Liver (tissue), 9 donors: ENCODE measurements around the gene HEPN1. TPM values are rescaled to one million over a fixed set of nuclear protein-coding genes. Genes with fewer than 3 reads are reported as not detected.

Experiments used
- DNase-seq: peaks from one replicate; pipeline ENCODE4 v3.0.0-alpha.2; 2017; ENCODE audit warnings: low spot score
- H3K27ac ChIP-seq, 2 donors: one replicate each; pipeline ENCODE4 v1.7.0; 2013; ENCODE audit warnings: inconsistent platforms in 2 of 2, low read length in 2 of 2, control low read depth in 1 of 2, low read depth in 1 of 2, mild to moderate bottlenecking in 1 of 2
- H3K27me3 ChIP-seq, 4 donors: one replicate each; pipeline versions ENCODE4 v1.6.1 to v1.7.0; 2013; ENCODE audit warnings: low read length in 3 of 4, inconsistent platforms in 1 of 4, mild to moderate bottlenecking in 1 of 4, moderate library complexity in 1 of 4; ENCODE audit not compliant: control insufficient read depth in 4 of 4, insufficient read depth in 4 of 4
- H3K36me3 ChIP-seq, 4 donors: one replicate each; pipeline versions ENCODE4 v1.6.1 to v1.7.0; 2013; ENCODE audit warnings: low read length in 3 of 4, mild to moderate bottlenecking in 3 of 4, low read depth in 1 of 4, moderate library complexity in 1 of 4; ENCODE audit not compliant: control insufficient read depth in 4 of 4, insufficient read depth in 3 of 4
- H3K4me1 ChIP-seq, 4 donors: one replicate each; pipeline versions ENCODE4 v1.6.1 to v1.7.0; 2013; ENCODE audit warnings: low read length in 3 of 4, mild to moderate bottlenecking in 3 of 4, moderate library complexity in 1 of 4; ENCODE audit not compliant: control insufficient read depth in 4 of 4, insufficient read depth in 4 of 4
- H3K4me3 ChIP-seq, 3 donors: one replicate each; pipeline versions ENCODE4 v1.6.1 to v1.7.0; 2013; ENCODE audit warnings: low read length in 3 of 3, control low read depth in 1 of 3, low read depth in 1 of 3, mild to moderate bottlenecking in 1 of 3
- H3K9ac ChIP-seq, 2 donors: one replicate each; pipeline ENCODE4 v1.7.0; 2013; ENCODE audit warnings: low read length in 2 of 2, mild to moderate bottlenecking in 2 of 2, moderate library complexity in 2 of 2, control low read depth in 1 of 2, low read depth in 1 of 2
- H3K9me3 ChIP-seq, 4 donors: one replicate each; pipeline versions ENCODE4 v1.6.1 to v1.7.0; 2013; ENCODE audit warnings: low read length in 3 of 4; ENCODE audit not compliant: control insufficient read depth in 4 of 4
- EGR1 ChIP-seq, 2 donors: IDR thresholded peaks; 2 replicates each; pipeline ENCODE4 v1.6.1; 2016 to 2018; ENCODE audit warnings: antibody characterized with exemption in 2 of 2, low read depth in 2 of 2
- FOXA1 ChIP-seq: IDR thresholded peaks from 2 replicates; pipeline ENCODE4 v1.6.1; 2016; ENCODE audit warnings: antibody characterized with exemption
- GABPA ChIP-seq, 2 donors: IDR thresholded peaks in 1 of 2; conservative IDR thresholded peaks in 1 of 2; 2 replicates each; pipeline ENCODE4 v1.6.1; 2016; ENCODE audit warnings: antibody characterized with exemption in 2 of 2, mild to moderate bottlenecking in 1 of 2, moderate library complexity in 1 of 2
- HNF4A ChIP-seq, 2 donors: conservative IDR thresholded peaks; 2 replicates each; pipeline ENCODE4 v1.6.1; 2016; ENCODE audit warnings: antibody characterized with exemption in 2 of 2, mild to moderate bottlenecking in 2 of 2
- HNF4G ChIP-seq: IDR thresholded peaks from 2 replicates; pipeline ENCODE4 v1.6.1; 2016; ENCODE audit warnings: antibody characterized with exemption
- JUND ChIP-seq, 2 donors: IDR thresholded peaks; 2 replicates each; pipeline ENCODE4 v1.6.1; 2016; ENCODE audit warnings: antibody characterized with exemption in 2 of 2
- NR2F2 ChIP-seq: IDR thresholded peaks from 2 replicates; pipeline ENCODE4 v1.6.1; 2016; ENCODE audit warnings: antibody characterized with exemption
- RAD21 ChIP-seq, 2 donors: IDR thresholded peaks; 2 replicates each; pipeline ENCODE4 v1.6.1; 2016; ENCODE audit warnings: antibody characterized with exemption in 2 of 2, mild to moderate bottlenecking in 2 of 2
- SP1 ChIP-seq: IDR thresholded peaks from 2 replicates; pipeline ENCODE4 v1.6.1; 2018; ENCODE audit warnings: antibody characterized with exemption, mild to moderate bottlenecking
- YY1 ChIP-seq: IDR thresholded peaks from 2 replicates; pipeline ENCODE4 v1.6.1; 2016; ENCODE audit warnings: antibody characterized with exemption, mild to moderate bottlenecking
- WGBS: extraction: QIAGEN DNeasy Blood & Tissue Kit; methylation state at CpG from one replicate; pipeline ENCODE4 v1.1.7; 2013; 5-methylcytosine and 5-hydroxymethylcytosine counted together
- polyA plus RNA-seq, 2 donors: library from polyadenylated mRNA; stranded (reverse) in 1 of 2; unstranded in 1 of 2; fragments of 200-250 nt in 1 of 2; fragments of >200 nt in 1 of 2; fragmentation: Nextera tagmentation in 1 of 2; extraction: Ambion mirVana in 1 of 2; gene quantifications; one replicate each; pipeline versions ENCODE4 v1.2.1 to v1.2.3, GENCODE V29; 2013 to 2015
- total RNA-seq, 2 donors: library from RNA; depleted of rRNA; stranded (reverse); fragments of >200 nt; gene quantifications; one replicate each; pipeline ENCODE4 v1.2.3, GENCODE V29; 2014
- TF ChIP-seq, protein P1 (sequence below): IDR thresholded peaks from 2 replicates; pipeline ENCODE4 v1.6.1; 2016; ENCODE audit warnings: antibody characterized with exemption
- TF ChIP-seq, protein P2 (sequence below): fragments of 150-350 bp; IDR thresholded peaks from 2 replicates; pipeline ENCODE4 v1.5.1; 2017; ENCODE audit warnings: improper control_type of control experiment, low read depth, low read length; ENCODE audit not compliant: missing input control
- TF ChIP-seq, protein P3 (sequence below): IDR thresholded peaks from 2 replicates; pipeline ENCODE4 v1.6.1; 2016; ENCODE audit warnings: antibody characterized with exemption
- TF ChIP-seq, protein P4 (sequence below): IDR thresholded peaks from 2 replicates; pipeline ENCODE4 v1.6.1; 2016; ENCODE audit warnings: antibody characterized with exemption, mild to moderate bottlenecking
- donor health status: healthy.
- donor health status: healthy.
- donor health status: healthy.
- donor health status: healthy.
- donor health status: healthy.

Gene HEPN1
- total and polyA plus RNA-seq, 4 donors: 0.22 to 2.6 TPM; not detected in 2

DNA sequence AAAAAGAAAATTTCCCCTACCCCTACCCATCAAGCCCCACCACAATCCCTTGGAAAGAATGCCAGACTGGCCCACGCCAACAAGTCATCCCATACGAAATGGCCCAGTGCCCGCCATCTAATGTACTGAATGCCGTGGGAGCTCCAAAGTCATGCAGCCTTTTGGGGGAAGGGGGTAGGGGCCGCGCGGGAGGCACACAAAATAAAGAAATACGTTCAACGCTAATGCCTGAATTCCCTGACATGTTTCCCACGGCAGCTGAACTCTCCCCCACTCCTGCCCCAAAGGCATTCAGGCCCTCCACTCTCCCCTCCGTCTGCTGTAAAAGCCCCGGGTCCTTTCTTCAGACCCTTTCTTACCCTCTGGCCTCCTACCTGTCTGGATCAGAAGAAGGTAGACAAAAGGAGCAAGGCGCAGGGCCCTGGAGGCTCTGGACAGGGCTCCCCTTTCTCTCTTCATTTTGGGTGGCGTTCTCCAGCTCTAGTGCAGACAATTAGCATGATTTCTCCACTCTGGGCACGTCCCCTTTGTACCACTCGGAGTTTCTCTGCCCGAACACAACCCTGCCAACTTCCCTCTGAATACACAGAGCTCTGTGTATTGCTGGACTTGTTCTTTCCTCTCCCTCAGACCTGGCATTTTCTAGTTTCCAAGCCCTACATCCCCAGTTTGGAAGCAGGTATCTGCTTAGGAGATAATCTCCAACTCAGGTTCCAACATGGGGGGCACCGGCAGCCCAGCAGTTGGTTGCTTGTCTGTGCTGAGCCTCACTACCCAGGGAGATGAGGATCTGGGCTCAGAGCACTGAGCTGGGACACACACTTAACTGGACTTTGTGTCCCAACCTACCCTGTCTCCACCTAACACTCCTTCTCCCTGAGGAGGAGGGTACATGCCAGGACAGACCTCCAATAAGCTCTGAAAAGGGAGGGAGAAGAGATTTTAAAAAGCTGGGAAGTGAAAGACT, 16.8 kb downstream of the HEPN1 start, which contains the start of gene HEPACAM:
TSS of gene HEPACAM (minus strand) at position 500 of the 967 bp plus-strand sequence. CDS start at position 459, 41 bp downstream.
- no peak for DNase-seq
- TF ChIP-seq HNF4A (conservative IDR thresholded peaks at IDR 0.05) (peak; percentile 33 to 39), RAD21 (IDR thresholded peaks at IDR 0.05) (no peak), SP1 (peak; percentile 29)
- TF ChIP-seq, protein P1, sequence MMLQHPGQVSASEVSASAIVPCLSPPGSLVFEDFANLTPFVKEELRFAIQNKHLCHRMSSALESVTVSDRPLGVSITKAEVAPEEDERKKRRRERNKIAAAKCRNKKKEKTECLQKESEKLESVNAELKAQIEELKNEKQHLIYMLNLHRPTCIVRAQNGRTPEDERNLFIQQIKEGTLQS: no peak
- TF ChIP-seq, protein P2, sequence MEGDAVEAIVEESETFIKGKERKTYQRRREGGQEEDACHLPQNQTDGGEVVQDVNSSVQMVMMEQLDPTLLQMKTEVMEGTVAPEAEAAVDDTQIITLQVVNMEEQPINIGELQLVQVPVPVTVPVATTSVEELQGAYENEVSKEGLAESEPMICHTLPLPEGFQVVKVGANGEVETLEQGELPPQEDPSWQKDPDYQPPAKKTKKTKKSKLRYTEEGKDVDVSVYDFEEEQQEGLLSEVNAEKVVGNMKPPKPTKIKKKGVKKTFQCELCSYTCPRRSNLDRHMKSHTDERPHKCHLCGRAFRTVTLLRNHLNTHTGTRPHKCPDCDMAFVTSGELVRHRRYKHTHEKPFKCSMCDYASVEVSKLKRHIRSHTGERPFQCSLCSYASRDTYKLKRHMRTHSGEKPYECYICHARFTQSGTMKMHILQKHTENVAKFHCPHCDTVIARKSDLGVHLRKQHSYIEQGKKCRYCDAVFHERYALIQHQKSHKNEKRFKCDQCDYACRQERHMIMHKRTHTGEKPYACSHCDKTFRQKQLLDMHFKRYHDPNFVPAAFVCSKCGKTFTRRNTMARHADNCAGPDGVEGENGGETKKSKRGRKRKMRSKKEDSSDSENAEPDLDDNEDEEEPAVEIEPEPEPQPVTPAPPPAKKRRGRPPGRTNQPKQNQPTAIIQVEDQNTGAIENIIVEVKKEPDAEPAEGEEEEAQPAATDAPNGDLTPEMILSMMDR: no peak
- no peaks in the 10 kb centered on the region for H3K9me3 ChIP-seq
- H3K9ac ChIP-seq: no peak within 1 kb of the TSS
- WGBS: 79% methylated on average over 18 of the region's 18 CpGs
- H3K27me3 ChIP-seq: no peaks in the 10 kb centered on the region
- peaks cover 5 to 26% (median 13%) of the 10 kb centered on the region in 4 donors for H3K4me1 ChIP-seq
- peak within 1 kb of the TSS in 1 of 3 donors; percentile 30 for H3K4me3 ChIP-seq
- peak within 1 kb of the TSS; percentile 16 to 61 for H3K27ac ChIP-seq
- H3K36me3 ChIP-seq: no peaks in the 10 kb centered on the region

DNA sequence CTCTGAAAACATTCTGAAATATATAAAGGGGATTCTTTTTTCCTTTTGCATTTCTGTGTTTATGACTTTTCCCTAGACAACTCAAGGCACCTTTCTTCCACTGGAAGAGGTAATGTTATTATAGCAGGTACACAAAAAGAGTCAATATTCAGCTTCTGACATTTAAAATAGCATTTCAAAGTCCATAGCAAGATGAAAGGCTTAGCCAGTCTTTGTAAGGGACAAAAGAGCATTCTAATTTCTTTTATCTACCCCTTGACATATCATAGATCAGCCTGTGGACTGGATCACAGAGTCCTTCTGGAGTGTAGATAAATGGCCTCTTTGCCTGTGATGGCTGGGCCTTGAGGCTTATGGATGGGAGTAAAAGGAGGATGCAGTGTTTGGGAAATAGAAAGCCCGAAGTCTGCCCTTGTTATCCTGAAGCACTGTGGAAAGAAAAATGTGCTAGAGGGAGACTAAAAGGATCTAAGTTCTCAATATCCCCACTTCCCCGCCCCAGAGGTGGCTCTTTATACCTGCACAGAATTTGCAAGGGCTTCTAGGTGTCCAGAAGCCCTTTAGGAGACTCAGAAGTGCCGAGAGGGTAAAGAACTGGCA, 18.4 kb downstream of the HEPN1 start:
- no peaks in the 10 kb centered on the region for H3K27me3 ChIP-seq
- H3K36me3 ChIP-seq: no peaks in the 10 kb centered on the region
- no peak for DNase-seq
- 90% methylated on average over 3 of the region's 3 CpGs for WGBS
- TF ChIP-seq HNF4A (conservative IDR thresholded peaks at IDR 0.05): peak; percentile 38 to 40
- TF ChIP-seq NR2F2: no peak
- no peak for TF ChIP-seq EGR1 (IDR thresholded peaks at IDR 0.05; ENCODE audit: low read depth in 2 of 2)
- no peak for TF ChIP-seq YY1
- TF ChIP-seq, protein P3, sequence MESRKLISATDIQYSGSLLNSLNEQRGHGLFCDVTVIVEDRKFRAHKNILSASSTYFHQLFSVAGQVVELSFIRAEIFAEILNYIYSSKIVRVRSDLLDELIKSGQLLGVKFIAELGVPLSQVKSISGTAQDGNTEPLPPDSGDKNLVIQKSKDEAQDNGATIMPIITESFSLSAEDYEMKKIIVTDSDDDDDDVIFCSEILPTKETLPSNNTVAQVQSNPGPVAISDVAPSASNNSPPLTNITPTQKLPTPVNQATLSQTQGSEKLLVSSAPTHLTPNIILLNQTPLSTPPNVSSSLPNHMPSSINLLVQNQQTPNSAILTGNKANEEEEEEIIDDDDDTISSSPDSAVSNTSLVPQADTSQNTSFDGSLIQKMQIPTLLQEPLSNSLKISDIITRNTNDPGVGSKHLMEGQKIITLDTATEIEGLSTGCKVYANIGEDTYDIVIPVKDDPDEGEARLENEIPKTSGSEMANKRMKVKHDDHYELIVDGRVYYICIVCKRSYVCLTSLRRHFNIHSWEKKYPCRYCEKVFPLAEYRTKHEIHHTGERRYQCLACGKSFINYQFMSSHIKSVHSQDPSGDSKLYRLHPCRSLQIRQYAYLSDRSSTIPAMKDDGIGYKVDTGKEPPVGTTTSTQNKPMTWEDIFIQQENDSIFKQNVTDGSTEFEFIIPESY: no peak
- no peaks in the 10 kb centered on the region for H3K9me3 ChIP-seq
- no peak overlapping the region for H3K4me3 ChIP-seq
- no peak overlapping the region for H3K9ac ChIP-seq
- H3K27ac ChIP-seq: no peak overlapping the region
- H3K4me1 ChIP-seq: peaks cover 5 to 26% (median 13%) of the 10 kb centered on the region in 4 donors

DNA sequence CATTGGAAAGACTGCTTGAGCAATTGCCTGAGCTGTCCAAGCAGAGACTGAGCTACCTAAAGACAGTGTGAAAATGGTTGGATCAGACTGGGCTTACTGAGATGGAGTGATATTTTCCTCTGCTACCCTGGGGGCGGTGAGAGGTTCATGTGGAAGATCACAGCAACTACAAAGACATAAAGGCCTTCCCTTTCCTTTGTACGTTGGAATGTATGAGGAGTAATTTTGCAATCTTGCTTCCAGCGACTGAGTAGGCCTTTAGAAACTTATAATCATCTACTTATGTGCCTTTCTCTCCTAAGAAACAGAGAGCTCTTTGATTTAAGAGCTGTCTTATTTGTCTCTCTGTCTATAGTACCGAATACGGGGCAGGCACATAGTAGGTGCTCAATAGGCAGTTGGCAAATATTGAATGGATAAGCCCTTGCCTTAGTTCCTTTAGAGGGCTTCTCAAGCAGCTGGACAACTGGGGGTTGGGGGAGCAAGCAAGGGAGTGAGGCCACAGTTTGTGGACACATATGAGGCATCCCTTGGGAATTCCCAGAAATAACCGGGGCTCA, 19.2 kb downstream of the HEPN1 start:
- Histone ChIP-seq H3K4me1 (peaks cover 5 to 26% (median 13%) of the 10 kb centered on the region in 4 donors), H3K9me3 (no peaks in the 10 kb centered on the region)
- TF ChIP-seq, protein P3: no peak
- TF ChIP-seq HNF4G: no peak
- no peak for TF ChIP-seq GABPA (IDR thresholded peaks at IDR 0.05 in 1 of 2, conservative IDR thresholded peaks at IDR 0.05 in 1 of 2)
- TF ChIP-seq YY1: no peak
- TF ChIP-seq, protein P1: no peak
- no peak for TF ChIP-seq FOXA1
- TF ChIP-seq JUND (IDR thresholded peaks at IDR 0.05): no peak
- TF ChIP-seq, protein P4, sequence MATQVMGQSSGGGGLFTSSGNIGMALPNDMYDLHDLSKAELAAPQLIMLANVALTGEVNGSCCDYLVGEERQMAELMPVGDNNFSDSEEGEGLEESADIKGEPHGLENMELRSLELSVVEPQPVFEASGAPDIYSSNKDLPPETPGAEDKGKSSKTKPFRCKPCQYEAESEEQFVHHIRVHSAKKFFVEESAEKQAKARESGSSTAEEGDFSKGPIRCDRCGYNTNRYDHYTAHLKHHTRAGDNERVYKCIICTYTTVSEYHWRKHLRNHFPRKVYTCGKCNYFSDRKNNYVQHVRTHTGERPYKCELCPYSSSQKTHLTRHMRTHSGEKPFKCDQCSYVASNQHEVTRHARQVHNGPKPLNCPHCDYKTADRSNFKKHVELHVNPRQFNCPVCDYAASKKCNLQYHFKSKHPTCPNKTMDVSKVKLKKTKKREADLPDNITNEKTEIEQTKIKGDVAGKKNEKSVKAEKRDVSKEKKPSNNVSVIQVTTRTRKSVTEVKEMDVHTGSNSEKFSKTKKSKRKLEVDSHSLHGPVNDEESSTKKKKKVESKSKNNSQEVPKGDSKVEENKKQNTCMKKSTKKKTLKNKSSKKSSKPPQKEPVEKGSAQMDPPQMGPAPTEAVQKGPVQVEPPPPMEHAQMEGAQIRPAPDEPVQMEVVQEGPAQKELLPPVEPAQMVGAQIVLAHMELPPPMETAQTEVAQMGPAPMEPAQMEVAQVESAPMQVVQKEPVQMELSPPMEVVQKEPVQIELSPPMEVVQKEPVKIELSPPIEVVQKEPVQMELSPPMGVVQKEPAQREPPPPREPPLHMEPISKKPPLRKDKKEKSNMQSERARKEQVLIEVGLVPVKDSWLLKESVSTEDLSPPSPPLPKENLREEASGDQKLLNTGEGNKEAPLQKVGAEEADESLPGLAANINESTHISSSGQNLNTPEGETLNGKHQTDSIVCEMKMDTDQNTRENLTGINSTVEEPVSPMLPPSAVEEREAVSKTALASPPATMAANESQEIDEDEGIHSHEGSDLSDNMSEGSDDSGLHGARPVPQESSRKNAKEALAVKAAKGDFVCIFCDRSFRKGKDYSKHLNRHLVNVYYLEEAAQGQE: no peak

More for the DNA sequence above, 19.2 kb downstream of the HEPN1 start:
- DNase-seq: no peak
- Histone ChIP-seq H3K9ac (no peak overlapping the region), H3K27me3 (no peaks in the 10 kb centered on the region), H3K27ac (no peak overlapping the region), H3K36me3 (no peaks in the 10 kb centered on the region), H3K4me3 (no peak overlapping the region)
- WGBS: 88% methylated on average over 6 of the region's 6 CpGs
